Rectal smooth muscle tissue (tissue), 1 donor: ENCODE results near the gene PCSK6.

ENCODE experiments used
- H3K27ac ChIP-seq: one replicate; pipeline ENCODE4 v1.7.0; 2013; ENCODE audit warnings: low read depth, low read length, inconsistent platforms
- H3K27me3 ChIP-seq: one replicate; pipeline ENCODE4 v1.7.0; 2013; ENCODE audit warnings: low read length; ENCODE audit not compliant: control insufficient read depth, insufficient read depth
- H3K36me3 ChIP-seq: one replicate; pipeline ENCODE4 v1.7.0; 2013; ENCODE audit warnings: low read length; ENCODE audit not compliant: control insufficient read depth, insufficient read depth
- H3K4me1 ChIP-seq: one replicate; pipeline ENCODE4 v1.7.0; 2013; ENCODE audit warnings: low read length; ENCODE audit not compliant: control insufficient read depth, insufficient read depth
- H3K4me3 ChIP-seq: one replicate; pipeline ENCODE4 v1.7.0; 2013; ENCODE audit warnings: low read length
- H3K9ac ChIP-seq: one replicate; pipeline ENCODE4 v1.7.0; 2013; ENCODE audit warnings: low read length

The PCSK6 gene

DNA sequence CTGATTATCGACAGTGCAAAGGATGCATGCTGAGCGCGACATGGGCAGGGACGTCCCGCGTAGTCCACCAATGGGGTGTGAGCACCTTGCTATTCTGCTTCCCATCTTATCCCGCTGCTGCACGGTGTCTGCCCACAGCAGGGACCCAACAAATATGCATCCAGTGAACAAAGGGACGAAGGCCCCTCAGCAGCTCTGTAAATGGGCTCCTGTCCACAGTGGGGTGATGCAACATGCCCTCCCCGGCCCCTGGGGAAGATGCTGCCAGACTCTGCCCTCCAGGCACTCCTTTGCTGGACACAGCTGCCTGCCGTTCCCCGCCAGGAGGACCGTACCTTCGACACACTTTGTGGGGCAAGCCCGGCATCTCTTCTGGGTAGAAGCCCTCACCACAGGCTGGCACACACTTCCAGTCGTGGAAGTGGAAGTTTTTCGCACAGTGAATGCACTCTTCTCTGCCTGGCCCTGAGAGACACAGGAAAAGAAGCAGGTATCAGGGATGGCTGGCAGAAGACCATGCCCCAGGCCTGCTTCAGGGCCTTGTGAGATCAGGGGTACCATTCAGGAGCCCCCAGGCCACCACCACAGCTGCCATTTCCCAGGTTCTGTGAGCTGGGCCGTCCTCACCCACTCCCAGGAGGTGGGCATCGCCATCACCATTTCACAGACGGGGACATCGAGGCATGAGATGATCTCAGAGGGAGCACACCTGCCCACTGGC lies 176.3 kb downstream of the PCSK6 start:
- H3K27ac ChIP-seq: no peak overlapping the region
- H3K27me3 ChIP-seq: no peaks in the 10 kb centered on the region
- H3K4me1 ChIP-seq: no peaks in the 10 kb centered on the region
- no peak overlapping the region for H3K4me3 ChIP-seq
- H3K36me3 ChIP-seq: no peaks in the 10 kb centered on the region
- H3K9ac ChIP-seq: no peak overlapping the region

DNA sequence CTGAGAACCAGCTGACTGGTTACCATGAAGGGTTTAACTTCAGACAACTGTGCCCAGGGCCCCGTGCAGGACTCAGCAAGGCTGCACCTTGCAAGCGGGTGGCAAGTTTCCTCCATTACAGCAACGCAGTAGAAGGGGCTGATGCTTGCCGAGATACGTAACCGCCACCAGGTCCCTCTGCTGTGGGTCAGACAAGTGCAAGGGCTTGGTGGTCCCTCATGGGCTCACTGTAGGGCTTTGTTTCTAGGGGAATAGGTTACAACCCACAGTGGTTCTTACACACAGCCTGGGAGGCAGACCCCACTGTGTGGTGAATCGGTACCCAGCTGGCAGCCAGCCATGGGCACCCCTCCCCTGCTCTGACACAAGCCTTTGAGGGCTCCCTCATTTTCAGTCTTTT lies 179.0 kb downstream of the PCSK6 start:
- Histone ChIP-seq H3K27me3 (no peaks in the 10 kb centered on the region), H3K4me3 (no peak overlapping the region), H3K27ac (no peak overlapping the region), H3K4me1 (no peaks in the 10 kb centered on the region), H3K36me3 (no peaks in the 10 kb centered on the region), H3K9ac (no peak overlapping the region)

DNA sequence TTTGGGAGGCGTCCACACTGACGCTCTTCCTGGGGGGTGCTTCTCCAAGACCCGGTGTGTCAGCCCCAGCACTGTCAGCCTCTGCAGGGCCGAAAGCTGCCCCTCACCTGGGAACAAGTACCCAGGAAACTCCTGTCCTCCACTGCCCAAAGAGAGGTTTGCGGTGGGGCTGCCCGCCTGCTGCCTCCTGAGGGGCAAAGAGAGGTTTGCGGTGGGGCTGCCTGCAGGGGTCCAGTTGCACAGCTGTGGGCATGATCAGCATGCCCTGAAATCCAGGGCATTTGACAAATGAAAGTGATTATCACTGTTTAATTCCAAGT lies 179.4 kb downstream of the PCSK6 start:
- no peak overlapping the region for H3K9ac ChIP-seq
- no peaks in the 10 kb centered on the region for H3K27me3 ChIP-seq
- no peaks in the 10 kb centered on the region for H3K4me1 ChIP-seq
- H3K4me3 ChIP-seq: no peak overlapping the region
- no peaks in the 10 kb centered on the region for H3K36me3 ChIP-seq
- H3K27ac ChIP-seq: no peak overlapping the region

DNA sequence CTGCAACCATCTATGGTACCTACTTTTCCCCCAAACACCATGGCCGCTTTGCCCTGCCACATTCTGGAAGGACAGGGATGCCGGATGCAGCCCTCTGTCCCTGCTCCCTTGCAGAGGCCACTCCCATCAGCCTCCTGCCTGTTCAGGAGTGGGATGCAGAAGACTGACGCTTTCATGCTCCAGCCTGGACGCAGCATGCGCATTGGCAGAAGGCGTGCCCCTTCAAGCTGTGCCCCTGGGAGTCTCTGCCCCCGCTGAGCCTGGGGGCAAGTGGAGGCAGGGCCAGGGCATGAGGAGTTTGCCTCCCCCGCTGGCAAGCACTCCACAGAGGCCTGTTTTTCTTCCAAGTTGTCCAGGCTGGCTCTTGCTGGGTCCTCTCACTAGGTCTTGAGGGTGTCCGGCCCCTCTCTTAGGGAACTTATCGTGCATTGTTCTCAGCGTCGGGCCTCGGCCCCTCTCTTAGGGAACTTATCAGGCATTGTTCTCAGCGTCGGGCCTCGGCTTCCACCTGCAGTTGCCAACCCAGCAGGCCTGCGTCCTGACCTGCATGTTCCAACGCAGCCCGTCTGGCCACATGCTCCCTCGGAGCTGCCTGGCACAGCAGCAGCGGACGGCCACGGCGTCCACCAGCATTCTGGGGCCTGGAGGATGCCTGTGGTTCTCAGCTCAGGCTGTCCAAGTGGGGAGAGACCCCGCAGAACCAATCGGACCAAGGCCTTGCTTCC lies 179.9 kb downstream of the PCSK6 start:
- Histone ChIP-seq H3K36me3 (no peaks in the 10 kb centered on the region), H3K4me3 (no peak overlapping the region), H3K27me3 (no peaks in the 10 kb centered on the region), H3K9ac (no peak overlapping the region), H3K27ac (no peak overlapping the region), H3K4me1 (no peaks in the 10 kb centered on the region)

DNA sequence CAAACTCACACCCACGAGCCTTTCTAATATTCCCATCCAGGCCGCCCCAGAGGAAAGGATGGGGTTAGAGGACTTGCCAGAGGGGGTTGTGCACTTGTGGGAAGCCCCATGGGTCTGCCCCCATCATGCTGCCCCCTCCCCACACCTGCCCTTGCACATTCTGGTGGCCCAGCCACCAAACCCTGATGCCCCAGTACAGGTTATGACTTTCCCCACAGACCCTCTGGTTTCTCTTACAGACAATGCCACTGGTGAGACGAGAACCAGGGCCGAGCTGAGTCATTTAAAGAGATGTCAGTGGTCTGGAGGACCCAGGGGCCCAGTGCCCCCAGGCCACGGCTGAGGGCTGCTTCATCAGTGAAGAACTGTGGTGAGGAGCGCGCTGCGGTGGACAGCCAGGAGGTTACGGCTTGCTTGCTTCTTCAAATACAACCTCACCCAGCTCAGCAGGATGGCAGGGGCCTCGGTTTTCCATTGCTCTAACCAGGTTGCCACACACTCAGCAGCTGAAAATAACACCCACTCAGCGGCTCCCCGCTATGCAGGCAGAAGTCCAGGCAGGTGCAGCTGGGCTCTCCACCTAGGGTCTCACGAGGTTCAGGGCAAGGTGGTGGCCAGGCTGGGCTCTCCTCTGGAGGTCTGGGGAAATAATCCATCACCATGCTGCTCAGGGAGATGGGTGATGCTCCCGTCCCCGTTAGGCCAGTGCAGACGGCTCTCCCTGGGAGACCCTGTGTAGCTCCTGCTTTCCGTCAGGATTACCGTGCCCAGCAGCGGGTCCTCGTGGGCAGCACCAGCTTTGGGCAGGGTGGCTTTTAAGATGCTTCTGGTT lies 180.7 kb downstream of the PCSK6 start:
- Histone ChIP-seq H3K27ac (no peak overlapping the region), H3K4me3 (no peak overlapping the region), H3K9ac (no peak overlapping the region), H3K27me3 (no peaks in the 10 kb centered on the region), H3K4me1 (no peaks in the 10 kb centered on the region), H3K36me3 (no peaks in the 10 kb centered on the region)

DNA sequence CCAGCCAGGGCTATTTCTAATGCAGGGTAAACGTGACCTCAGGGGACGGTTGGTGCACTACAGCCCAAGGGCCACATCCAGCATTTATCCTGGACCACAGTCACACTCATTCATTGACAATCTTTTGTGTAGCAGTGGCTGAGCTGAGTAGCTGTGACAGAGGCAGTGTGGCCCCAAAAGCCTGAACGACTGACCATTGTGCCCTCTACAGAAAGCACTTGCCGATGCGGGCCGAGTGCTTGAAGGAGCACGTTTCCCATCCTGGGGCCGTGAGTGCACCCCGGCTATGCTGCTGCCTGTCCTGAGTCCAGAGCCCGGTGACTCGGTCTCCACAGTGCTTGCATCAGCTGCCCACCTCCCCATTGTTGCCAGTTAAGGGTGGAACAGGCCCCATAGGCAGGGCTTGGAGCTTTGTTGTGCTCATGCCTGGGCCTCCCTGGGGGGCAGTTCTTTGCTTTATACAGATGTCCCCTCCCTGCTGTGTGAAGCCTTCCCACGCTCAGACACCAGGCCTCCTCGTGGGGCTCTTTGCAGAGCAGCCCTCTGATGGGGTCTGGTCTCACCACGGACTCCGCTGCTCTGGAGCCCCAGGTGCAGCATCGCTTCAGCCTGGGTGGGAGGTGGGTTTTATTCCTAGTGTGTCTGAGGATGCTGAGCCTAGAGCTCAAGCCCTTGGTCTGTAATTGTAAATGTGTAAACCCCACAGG lies 181.5 kb downstream of the PCSK6 start:
- Histone ChIP-seq H3K36me3 (no peaks in the 10 kb centered on the region), H3K27me3 (no peaks in the 10 kb centered on the region), H3K4me3 (no peak overlapping the region)

DNA sequence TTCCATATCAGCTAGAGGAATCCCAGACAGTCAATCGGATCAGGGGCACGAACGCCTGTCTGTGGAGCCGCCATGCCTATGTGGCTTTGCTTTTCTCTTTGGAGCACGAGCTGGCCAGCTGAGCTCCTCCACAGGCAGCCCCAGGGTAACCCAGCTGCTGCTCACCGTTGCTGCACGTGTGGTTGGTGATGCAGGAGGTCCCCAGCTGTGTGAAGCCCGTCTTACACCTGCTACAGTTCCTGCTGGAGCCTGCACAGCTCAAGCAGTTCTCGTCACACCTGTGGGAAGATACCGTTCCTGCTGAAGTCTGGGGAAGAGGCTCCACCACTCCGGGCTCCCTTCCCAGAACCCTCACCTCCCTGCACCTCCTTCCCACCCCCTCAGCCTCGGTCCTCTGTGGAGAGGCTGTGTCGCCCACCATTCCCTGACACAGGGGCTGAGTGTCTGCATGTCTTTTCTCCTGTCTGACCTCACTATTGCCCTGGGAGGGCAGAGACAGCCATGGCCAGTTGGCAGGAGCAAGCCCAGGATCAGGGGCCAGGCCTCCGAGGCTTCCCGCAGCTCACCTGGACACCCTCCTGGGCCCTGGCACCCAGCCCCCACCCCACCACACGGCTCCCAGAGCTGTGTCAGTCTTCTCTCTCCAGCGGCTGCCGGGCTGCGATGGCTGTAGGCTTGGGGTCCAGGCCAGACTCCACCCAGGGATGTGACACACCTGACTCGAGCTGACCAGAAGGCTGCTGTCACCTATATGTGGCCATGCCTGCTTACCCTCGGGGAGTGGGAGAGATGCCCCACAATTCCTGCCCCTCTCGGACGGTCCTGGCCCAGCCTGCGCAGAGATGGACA lies 182.2 kb downstream of the PCSK6 start:
- Histone ChIP-seq H3K27me3 (no peaks in the 10 kb centered on the region), H3K9ac (no peak overlapping the region), H3K4me3 (no peak overlapping the region), H3K27ac (no peak overlapping the region), H3K36me3 (no peaks in the 10 kb centered on the region), H3K4me1 (no peaks in the 10 kb centered on the region)

More for the DNA sequence above, 181.5 kb downstream of the PCSK6 start:
- no peaks in the 10 kb centered on the region for H3K4me1 ChIP-seq
- no peak overlapping the region for H3K27ac ChIP-seq
- no peak overlapping the region for H3K9ac ChIP-seq

DNA sequence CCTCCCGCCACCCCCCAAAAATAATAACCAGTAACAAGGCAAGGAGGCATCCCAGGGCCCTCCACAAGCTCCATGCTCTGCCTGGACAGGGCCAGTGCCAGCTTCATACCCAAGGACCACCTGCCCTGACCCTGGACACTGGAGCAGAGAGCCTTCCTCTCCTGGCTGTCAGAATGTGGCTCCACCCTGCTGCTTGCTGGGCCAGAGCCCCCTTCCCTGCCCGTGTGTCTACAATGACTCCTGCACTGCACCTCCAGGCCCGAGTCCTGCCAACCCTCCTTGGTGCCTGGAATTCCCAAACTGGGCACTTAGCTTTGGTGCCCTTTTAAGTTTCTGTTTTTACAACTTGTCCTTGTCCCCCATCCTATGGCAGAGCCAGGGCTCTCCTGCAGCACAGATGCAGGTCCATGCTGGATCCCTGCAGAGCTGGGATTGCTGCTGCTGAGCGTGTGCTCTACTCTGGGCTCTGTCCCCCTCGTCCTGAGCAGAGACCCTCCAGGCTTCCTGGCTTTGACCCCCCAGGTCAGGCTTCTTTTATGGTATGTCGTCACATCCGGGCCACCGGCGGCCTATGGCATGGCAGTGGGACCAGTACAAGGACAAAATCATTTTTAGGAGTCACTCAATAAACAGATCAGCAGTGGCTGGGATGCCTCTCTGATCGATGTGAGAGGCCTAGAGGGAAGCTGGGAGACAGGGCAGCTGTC lies 183.0 kb downstream of the PCSK6 start:
- Histone ChIP-seq H3K4me3 (no peak overlapping the region), H3K9ac (no peak overlapping the region), H3K36me3 (no peaks in the 10 kb centered on the region), H3K4me1 (no peaks in the 10 kb centered on the region), H3K27ac (no peak overlapping the region), H3K27me3 (no peaks in the 10 kb centered on the region)

DNA sequence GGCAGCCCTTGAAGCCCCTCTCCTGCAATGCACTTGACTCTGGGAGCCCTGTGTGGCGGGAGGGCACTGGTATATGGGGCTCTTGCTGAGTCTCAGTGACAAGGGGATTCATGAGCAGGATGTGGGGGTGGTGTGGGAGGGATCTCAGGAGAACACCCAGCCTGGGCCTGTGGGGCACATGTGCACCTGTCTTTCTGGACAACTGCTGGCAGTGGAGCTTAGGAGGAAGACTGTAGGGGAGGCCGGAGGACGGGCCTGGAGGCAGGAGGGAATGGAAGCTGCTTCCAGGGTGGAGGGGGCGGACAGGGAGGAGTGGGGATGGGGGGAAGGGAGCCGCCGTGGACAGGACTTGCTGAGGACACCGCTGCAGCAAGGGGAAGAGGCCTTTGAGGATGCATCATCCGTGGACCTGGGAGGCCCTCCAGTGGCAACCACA lies 183.7 kb downstream of the PCSK6 start:
- H3K27ac ChIP-seq: no peak overlapping the region
- H3K27me3 ChIP-seq: no peaks in the 10 kb centered on the region
- H3K36me3 ChIP-seq: no peaks in the 10 kb centered on the region
- H3K9ac ChIP-seq: no peak overlapping the region
- no peaks in the 10 kb centered on the region for H3K4me1 ChIP-seq
- no peak overlapping the region for H3K4me3 ChIP-seq

DNA sequence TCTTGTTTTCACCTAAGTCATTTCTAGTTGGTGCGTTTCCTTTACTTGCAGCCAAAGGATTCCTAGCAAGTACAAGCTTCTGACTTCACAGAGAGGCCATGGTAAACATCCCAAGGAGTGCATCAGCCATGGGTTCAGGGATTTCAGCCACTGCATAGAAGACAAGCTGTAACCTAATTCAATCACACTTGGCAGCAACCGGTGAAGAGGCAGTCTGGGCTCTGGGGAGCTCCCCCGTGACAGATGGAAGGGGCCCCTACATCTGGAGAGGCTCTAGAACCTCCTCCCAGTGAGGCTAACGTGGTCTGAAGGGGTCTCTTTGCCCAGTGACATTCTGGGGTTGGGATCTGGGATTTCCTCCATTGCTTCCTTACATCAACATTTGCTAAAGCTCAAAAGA lies 186.1 kb downstream of the PCSK6 start:
- Histone ChIP-seq H3K27me3 (no peaks in the 10 kb centered on the region), H3K9ac (no peak overlapping the region), H3K4me1 (no peaks in the 10 kb centered on the region), H3K36me3 (no peaks in the 10 kb centered on the region), H3K4me3 (no peak overlapping the region), H3K27ac (no peak overlapping the region)
